Measurements from ENCODE around the gene KCNQ1OT1.

The KCNQ1OT1 gene

DNA sequence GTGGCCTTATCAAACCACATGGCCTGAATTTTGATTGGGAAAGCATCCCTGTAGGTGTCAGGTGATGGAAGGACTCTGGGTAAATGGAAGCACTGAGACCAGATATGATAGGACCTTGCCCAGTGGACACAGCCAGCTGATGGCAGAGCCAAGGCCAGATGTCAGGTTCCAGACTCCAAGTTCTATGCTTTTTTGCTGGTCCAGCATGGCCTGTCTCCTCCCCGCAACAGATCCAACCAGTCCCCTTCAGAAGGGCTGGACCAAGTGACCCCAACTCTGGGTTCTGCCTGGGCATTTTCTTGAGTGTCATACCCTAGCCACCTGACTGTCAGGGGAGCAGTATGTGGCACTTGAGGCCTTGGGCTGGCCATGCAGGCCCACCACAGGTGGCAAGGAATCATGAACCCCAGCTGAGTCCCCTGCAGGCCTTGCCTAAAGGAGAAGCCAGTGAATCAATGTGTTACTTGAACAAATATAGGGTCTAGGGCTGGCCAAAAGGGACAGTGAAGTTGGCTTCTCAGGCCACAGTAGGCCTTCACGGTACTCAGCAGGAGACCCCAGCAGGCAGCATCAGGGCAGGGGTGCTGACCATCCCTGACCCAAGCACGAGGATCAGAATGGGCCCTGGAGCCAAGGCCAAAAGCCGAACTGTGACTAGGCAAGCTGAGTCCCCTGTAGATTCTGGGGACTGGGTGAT is 27.1 kb downstream of the KCNQ1OT1 start:
- FAIRE-seq (no peak), DNase-seq (ENCODE audit: extremely low spot score, insufficient read length, low read depth) (no peak)

DNA sequence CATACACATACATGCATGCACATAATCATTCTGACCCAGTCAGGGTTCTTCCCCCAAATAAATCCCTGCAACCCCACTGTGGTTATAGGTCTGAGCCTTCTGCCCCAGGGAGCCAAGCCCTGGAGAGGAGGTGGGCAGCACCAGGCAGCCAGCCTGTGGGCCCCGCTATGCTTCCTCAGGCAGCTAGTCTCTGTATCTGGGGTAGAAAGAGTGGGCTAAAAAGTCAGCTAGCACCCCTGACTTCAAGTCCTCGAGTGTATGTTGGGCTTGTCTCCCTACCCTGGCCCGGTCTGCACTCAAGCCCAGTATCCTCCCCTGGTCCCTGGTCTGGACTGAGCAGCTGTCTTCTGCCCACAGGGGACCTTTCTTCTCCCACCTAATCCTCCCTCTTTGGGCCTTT is 28.0 kb downstream of the KCNQ1OT1 start:
- no peak for DNase-seq (ENCODE audit: extremely low spot score, insufficient read length, low read depth)
- no peak for FAIRE-seq

DNA sequence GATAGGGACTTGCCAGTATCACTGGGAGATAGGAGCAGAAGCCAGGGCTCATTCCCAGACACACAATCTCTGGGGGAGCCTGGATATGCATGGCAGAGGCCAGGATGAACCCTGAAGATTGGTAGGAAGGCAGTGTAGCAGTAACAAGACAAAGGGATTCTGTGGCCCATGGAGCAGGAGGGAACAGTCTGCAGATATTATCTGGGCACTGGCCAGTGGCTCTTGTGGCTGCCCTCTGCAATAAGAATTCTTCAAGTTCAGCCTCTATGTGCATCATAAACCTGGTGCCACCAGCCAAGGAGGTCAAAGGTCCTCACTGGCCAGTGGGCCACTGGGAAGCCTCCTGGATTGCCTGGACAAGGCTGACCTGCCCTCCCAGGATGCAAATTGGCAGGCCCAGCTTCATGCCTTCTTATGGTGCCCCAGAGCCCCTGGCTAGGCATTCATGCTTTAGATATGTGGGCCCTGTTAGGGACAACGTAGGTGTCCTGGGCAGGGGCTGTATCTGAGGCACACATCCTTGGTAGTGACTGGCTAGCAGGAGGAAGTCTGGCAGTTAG is 29.2 kb downstream of the KCNQ1OT1 start:
- FAIRE-seq (no peak), DNase-seq (ENCODE audit: extremely low spot score, insufficient read length, low read depth) (no peak)

DNA sequence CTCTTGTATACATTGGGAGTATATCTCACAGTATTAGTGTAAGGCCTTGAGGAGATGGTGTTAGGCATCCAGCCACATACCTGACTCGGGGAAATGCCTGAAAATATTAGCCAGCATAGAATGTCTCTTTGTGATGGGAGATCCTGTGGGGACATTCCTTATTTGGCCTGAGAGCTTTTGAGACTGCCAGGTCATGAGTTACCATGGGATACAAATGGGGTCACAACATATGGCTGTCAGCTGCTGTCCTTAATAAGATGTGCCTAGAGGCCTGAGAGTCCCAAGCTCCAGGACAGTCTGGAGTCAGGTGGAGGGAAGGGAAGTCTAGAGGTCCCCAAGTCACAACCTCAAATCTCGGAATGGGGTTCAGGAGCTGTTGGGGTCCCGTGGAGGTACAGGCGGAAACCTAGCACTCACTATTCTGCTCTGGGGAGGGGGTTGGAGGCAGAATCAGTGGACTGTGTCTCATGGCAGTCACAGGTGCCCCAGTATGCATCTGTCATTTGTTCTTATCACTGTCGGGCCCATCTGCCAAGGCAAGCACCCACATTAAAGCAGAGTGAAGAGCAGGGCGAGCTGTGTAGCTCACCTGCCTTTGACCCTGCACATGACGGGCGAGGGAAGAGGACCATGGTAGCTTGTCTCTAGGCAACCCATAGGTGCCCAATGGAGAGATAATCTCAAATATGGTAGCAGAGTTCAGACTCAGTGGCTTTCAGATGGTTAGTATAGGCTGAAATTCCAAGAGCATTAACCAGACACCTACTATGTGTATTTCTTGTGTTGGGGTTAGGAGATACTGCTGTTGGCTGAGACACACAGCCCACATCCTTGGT is 29.9 kb downstream of the KCNQ1OT1 start:
- FAIRE-seq: no peak
- DNase-seq (ENCODE audit: extremely low spot score, insufficient read length, low read depth): no peak

DNA sequence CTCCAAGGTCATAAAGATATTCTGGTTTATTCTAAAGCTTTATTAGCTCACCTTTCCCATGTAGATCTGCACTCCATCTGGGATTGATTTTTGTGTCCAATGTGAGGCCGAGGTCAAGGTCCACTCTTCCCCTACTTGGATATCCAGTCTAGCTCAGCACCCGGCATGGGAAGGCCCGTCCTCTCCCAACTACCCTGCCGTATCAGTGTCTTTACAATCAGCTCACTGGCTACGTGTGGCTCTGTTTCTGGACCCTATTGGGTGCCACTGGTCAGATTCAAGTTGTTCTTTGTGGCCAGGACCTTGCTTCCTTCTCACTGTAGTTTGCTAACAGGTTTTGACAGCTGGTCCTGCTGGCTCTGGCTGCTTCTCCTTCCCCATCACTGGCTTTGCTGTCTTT is 30.9 kb downstream of the KCNQ1OT1 start:
- DNase-seq (ENCODE audit: extremely low spot score, insufficient read length, low read depth): no peak
- FAIRE-seq: no peak

DNA sequence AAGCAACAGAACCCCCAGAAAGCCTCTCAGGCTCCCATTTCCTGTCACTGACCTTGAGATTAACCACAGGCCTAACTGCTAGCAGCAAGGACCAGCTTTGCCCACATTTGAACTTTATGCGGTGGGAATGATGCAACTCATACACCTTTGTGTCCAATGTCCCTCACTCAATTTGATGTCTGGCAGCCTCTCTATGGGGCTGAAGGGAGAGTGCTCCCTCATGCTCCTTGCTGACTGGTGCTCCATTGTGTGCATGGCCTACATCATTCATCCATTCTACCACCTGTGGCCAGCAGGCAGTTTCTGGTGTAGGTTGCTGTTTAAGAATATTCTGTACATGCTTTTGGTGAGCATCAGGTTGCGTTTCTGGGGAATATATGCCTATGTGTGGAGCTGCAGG is 31.9 kb downstream of the KCNQ1OT1 start:
- no peak for FAIRE-seq
- DNase-seq (ENCODE audit: extremely low spot score, insufficient read length, low read depth): no peak

DNA sequence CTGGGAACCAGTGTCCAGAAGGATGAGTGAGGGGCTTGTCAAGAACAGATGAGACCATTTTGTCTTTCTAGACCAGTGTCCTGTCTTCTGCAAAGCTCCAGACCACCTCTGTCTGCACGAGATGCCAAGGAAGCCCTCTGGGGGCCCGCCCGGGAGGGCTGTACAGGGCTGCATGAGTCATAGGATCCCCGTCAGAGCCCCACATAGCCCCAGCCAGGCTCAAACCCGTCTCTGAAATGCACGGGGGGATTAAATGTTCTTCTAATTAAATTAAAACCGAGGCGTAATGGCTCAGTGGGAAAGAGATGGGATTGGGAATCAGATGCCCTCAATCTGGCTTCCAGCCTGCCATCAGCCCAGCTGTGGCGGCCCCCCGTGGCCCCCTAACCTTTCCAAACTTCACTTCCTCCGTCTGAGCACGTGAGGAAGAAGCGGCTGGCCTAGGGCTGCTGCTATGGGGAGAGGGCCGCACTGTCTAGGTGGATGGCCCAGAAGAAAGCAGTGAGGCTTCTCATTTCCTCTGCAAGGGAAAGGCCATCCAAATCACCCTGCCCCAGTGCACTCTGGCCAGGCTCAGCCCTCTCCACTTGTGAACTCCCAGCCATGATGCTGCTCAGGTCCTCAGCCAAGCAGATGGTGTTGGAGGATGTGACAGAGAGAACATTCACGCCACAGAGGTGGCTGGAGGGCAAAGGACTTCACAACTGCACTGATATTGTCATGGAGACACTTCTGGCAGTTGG is 32.8 kb downstream of the KCNQ1OT1 start:
- DNase-seq (ENCODE audit: extremely low spot score, insufficient read length, low read depth) (no peak), FAIRE-seq (no peak)

DNA sequence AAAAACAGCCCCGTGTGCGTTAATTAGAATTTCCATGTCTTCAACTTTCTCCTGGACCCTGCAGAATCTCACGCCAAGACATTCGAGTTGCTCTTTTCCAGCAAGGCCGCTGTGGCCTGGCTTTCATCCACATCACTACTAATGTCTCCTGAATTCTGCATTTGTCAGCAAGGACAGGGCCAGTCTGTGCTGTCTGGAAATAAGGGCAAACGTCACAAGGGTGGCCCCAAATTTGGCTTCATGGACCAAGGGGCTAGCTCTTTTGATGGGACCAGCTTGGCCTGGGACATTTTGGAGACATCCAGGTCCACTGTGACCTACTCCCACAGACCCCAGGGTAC is 33.4 kb downstream of the KCNQ1OT1 start:
- FAIRE-seq: no peak
- no peak for DNase-seq (ENCODE audit: extremely low spot score, insufficient read length, low read depth)

DNA sequence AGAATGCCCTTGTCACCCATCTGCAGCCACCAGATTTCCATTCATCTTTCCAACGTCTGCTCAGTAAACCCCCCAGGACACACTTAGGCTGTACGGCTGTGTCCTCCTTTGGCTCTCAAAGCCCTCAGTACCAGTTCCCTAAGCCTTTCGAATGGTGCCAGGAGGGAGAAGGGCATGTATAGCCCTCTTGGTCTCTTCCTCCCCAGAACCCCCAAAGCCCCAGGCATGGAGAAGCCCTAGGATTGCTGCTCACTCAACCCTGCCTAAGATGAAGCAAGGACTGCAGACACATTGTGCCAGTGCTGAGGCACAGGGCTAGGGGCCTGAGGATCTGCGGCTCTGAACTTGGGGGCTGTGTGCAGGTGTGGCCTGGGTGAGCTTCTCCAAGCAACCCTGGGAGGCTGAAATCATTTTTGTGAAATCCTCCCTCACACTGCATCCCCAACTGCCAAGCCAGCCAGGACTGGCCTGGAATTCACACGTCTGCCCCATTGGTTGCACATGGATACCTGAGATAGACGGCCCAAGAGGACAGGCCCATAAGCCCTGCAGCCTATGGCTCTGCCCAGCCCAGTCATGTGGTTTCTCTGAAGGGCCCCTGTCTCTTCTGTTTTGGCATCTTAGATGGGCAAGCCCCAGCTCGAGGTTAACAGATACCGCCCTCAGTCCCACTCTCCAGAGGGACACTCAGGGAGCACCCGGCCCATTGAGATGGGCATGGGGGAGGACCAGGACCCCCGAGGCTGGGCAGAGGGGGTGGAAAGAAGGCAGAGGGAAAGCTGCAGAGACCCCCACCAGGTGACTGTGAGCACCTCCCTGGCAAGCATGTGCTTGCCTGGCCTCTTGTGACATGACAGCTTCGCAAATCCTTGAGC is 34.0 kb downstream of the KCNQ1OT1 start:
- FAIRE-seq (no peak), DNase-seq (ENCODE audit: extremely low spot score, insufficient read length, low read depth) (no peak)

DNA sequence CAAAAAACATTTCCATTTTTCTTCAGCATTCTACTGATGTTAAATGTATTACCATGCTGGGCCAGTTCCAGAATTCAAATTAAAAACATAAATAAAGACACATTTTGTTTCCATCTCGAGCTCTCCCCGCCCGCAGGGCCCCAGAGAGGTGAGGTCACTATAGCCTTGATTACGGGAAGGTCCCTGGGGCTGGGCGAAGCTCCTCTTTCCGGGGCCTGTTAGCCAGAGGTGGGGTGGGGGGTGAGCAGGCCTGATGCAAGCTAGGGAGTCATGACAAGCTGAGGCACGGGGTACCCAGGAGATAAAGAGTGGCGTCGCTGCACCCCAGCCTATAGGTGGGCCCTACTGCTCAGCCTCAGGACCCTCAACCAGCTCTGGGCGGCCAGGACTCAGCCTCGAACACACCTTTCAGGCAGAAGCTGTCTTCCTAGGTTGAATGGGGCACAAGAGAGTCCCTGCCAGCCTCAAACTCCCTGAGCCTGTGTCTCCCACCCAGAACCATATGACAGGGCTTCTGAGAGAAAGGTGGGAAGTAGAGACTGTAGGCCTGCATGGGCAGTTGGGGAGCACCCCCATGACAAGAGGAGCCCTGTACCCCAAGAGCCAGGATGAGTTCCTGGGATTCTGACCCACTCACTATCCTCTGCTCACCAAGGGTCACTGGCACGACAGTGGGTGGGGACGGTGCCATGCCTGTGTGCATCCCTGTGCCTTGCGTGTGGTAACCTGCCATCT is 34.8 kb downstream of the KCNQ1OT1 start:
- FAIRE-seq (no peak), DNase-seq (ENCODE audit: extremely low spot score, insufficient read length, low read depth) (no peak)

DNA sequence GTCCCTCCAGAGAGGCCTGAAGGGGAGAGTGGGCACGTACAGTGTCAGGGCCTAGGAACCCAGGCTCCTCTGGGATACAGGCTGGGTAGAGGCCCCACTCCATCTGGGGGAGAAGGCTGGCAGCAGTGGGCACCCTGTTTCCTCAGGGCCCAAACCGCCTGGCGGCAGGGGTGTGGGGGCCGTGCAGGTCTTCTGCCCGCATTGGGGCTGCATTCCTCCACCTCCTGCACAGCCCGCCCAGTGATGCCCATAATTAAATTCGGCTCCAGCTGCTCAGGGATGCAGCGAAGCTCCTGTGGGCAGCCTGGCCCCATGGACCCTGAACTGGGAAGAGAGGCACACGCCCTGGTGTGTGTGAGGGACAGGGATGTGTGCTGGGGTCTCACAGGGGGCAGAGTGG is 35.4 kb downstream of the KCNQ1OT1 start:
- DNase-seq (ENCODE audit: extremely low spot score, insufficient read length, low read depth): no peak
- no peak for FAIRE-seq

DNA sequence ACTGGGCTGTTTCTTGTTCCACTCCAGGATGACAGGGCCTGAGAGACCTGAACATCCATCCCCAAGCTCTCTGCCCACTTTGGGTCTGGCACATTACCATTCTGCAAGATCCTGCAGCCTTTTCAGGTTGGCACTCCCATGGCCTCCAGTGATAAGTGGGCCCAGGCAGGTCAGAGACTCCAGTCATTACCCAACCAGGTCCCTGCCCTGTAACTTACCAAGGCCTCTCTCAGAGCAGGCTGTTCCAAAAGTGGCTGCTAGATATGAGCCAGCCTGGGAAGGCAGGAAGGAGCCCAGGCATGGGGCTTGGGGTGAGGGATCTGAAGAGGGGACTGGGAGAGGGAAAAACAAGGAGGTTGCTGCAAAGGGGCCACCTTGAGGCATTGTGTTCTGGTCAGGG is 35.9 kb downstream of the KCNQ1OT1 start:
- DNase-seq (ENCODE audit: extremely low spot score, insufficient read length, low read depth): no peak
- FAIRE-seq: no peak

DNA sequence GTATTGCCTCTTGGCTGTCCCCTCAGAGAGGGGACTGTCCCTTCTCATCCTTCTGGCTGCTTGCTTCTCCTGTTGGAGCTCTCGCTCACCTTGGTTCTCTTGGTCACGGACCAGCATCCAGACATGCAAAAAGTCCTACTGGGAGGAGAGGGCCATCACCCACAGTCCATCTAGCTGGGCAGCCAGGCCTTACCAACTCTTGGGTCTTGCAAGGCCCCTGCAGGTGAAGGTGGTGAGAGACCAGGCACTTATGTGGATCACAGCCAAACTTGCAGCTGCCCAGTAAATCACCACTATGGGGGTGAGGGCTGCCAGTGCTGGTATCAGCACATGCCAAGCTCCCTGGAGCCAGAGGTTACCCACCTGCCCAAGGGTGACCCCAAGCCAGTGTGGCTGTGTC is 36.3 kb downstream of the KCNQ1OT1 start:
- FAIRE-seq (no peak), DNase-seq (ENCODE audit: extremely low spot score, insufficient read length, low read depth) (no peak)

DNA sequence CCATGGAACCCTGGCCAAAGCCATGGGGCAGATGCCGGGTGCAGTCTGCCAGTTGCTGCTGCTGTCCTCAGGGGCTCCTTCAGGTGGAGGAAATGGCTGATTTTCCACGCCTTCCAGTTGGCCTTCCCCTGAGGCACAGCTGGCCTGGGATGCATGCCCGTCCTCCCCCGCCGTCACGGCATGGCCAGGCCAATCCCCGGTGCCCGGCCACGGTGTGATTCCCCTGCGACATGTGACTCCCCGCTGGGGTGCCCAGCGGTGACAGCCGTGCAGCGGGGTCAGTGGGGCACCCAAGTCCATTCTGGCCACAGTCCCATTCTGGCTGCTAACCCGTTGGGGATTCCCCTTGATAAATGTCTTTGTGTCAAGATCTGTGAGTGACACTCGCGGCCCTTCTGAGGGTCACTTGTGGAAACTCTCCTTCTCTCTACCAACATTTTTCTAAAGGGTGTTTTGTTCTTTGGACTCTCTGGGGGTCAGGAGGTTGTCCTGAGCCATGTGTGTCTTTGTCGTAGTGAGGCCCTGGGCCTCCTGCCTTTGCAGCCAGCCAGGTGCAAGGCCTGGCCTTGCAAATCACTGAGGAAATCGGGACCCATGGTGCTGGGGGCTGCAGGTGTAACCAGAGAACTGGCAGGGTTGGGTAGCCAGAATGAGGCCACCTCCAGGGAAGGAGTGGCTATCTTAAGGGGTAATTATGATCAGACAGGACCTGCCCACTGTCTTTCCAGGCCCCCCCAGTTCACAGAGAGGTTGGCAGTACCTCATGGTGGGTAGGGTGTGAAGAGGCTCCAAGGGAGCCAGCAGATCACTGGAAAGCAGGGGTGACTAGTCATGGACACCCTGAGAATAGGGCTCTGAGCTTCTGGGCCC is 37.1 kb downstream of the KCNQ1OT1 start:
- DNase-seq (ENCODE audit: extremely low spot score, insufficient read length, low read depth): no peak

DNA sequence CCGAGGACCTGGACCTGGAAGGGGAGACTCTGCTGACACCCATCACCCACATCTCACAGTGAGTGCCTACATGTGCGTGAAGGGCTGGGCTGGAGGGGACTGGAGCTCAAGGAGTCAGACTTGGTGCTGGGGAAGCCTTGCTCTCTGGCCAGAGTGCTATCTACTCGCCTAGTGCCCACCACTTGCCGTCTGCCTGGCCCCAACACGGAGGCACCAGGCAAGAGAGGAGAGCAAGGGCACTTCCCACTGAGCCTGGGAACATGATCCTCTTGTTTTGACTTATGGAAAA is 37.8 kb downstream of the KCNQ1OT1 start:
- FAIRE-seq: no peak

More for the DNA sequence above, 37.1 kb downstream of the KCNQ1OT1 start:
- FAIRE-seq: no peak

DNA sequence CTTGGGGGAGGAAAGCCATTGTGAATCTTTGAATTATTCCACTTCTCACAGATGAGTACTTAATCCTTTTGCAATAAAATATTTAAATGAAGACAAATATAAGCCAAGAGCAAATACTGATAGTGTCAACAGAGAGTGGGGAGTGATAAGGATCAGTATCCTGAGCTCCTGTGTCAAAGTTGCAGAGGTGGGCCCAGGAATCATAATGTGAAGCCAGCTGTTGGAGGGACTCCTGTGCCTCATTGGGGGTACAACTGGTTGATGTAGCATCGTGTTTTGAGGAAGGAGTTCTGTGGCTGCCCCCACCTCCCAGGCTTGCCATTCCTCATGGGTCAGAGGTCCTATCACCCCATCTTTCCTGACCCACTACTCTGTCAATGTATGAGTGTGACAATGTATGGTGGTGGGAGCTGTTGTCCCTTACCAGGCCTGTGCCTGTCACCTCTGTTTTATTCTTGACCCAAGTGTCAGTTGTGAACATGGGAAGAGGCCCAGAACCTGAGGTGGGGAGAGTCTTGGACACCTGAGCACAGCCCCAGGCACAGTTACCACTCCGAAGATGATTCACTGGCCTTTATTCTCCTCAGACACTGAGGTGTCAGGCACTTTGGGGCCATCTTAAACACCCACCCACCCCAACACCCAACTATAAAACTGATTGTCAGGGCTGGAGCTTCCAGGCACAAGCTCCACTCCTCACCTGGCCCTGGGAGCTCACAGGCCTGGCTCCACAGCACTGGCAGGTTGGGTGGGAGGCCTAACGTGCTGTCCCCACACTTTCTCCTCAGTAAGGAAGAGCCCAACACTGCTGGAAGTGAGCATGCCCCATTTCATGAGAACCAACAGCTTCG is 38.4 kb downstream of the KCNQ1OT1 start:
- no peak for DNase-seq (ENCODE audit: extremely low spot score, insufficient read length, low read depth)
- no peak for FAIRE-seq

More for the DNA sequence above, 37.8 kb downstream of the KCNQ1OT1 start:
- no peak for DNase-seq (ENCODE audit: extremely low spot score, insufficient read length, low read depth)

DNA sequence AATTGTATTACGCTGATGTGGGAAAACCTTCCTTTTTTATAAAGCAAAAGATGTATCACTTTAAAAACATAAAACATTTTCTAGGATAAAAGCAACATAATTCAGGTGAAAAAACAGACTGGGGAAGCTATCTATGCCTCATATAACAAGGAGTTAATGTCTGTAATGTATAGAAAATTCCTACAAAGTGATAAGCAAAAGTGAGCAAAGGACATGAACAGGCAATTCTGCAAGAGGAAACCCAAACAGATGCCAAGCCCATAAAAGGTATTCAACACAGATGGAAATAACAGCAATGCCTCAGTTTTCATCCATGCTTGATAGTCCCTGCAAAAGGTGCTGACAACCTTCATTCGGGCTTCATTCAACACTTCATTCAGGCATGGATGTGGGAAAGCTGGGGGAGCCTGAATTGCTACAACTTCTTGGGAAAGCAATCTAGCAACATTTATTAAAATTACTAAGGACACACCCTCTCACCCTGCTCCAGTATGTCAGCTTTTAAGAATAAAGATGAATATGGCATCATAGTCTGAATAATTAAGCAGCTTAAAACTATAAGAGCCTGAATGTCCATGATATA is 39.3 kb downstream of the KCNQ1OT1 start:
- DNase-seq (ENCODE audit: extremely low spot score, insufficient read length, low read depth): no peak
- no peak for FAIRE-seq
